ENCODE data around the gene POLR2E. TPM values are rescaled to one million over a fixed set of nuclear protein-coding genes. Genes with fewer than 3 reads are reported as not detected.

POLR2E gene
- total RNA-seq, 2 experiments from 2014 or later, result 45.8 to 49.0 TPM

- ChIA-PET CTCF (interaction anchor here (2.4 kb wide), 1 partner anchor 82 kb away, joined by 48 read pairs; no protein-coding TSS in a partner anchor), POLR2A (interaction anchor here (1.4 to 1.9 kb wide), 2 partner anchors 19 to 81 kb away, joined by 5 to 14 read pairs; no protein-coding TSS in a partner anchor)
- Histone ChIP-seq H3K4me1 (ENCODE audit: insufficient read depth, low read length) (peaks cover 16% of the 10 kb centered on the region), H3K27me3 (ENCODE audit: control insufficient read depth in 1 of 2, insufficient read depth in 2 of 2, low read length in 2 of 2) (no peaks in the 10 kb centered on the region), H3K36me3 (ENCODE audit: insufficient read depth, low read length) (peaks cover 73% of the 10 kb centered on the region), H3K4me3 (ENCODE audit: low read length) (no peak overlapping the region), H3K9me3 (ENCODE audit: control insufficient read depth in 1 of 2, insufficient read depth in 1 of 2, low read length in 2 of 2) (peaks cover 0 to 4% of the 10 kb centered on the region in 2 experiments), H3K27ac (ENCODE audit: low read depth in 1 of 2, low read length in 2 of 2) (no peak overlapping the region)
- no peak overlapping the region for H3K4me3 Mint-ChIP-seq
- peak overlapping the region; percentile 9 for H3K27ac Mint-ChIP-seq
- intact Hi-C loops (cut with DNase I, micrococcal nuclease), result loop anchor here (5.0 kb wide), 1 partner anchor 81 kb away; no protein-coding TSS in a partner anchor
- H3K36me3 Mint-ChIP-seq (ENCODE audit: low read depth), result peaks cover 14% of the 10 kb centered on the region
- ATAC-seq (ENCODE audit: poor library complexity) (no peak), DNase-seq (peak in 1 of 14 experiments; percentile 6)
- no peak for TF ChIP-seq CTCF (IDR thresholded peaks at IDR 0.05)
- H3K27me3 Mint-ChIP-seq, result no peaks in the 10 kb centered on the region
- H3K4me1 Mint-ChIP-seq (ENCODE audit: low read depth), result no peaks in the 10 kb centered on the region
- no peaks in the 10 kb centered on the region for H3K9me3 Mint-ChIP-seq
Measured at GRCh38 chr19:1111641-1112267, 16.6 kb upstream of the POLR2E start.

GRCh38 chr19:1110809-1111640 is 15.8 kb upstream of the POLR2E start:
- CTCF ChIA-PET, result no interaction called here
- H3K9me3 Mint-ChIP-seq, result no peaks in the 10 kb centered on the region
- peaks cover 0 to 4% of the 10 kb centered on the region in 2 experiments for H3K9me3 ChIP-seq (ENCODE audit: control insufficient read depth in 1 of 2, insufficient read depth in 1 of 2, low read length in 2 of 2)
- peaks cover 22% of the 10 kb centered on the region for H3K4me1 ChIP-seq (ENCODE audit: insufficient read depth, low read length)
- H3K27me3 ChIP-seq (ENCODE audit: control insufficient read depth in 1 of 2, insufficient read depth in 2 of 2, low read length in 2 of 2), result no peaks in the 10 kb centered on the region
- H3K4me3 Mint-ChIP-seq, result no peak overlapping the region
- peaks cover 16% of the 10 kb centered on the region for H3K36me3 Mint-ChIP-seq (ENCODE audit: low read depth)
- intact Hi-C loops (cut with DNase I, micrococcal nuclease), result loop anchor here (5.0 kb wide), 1 partner anchor 81 kb away; no protein-coding TSS in a partner anchor
- TF ChIP-seq CTCF (IDR thresholded peaks at IDR 0.05), result no peak
- H3K27ac Mint-ChIP-seq, result peak overlapping the region; percentile 9
- H3K4me3 ChIP-seq (ENCODE audit: low read length), result no peak overlapping the region
- no peaks in the 10 kb centered on the region for H3K4me1 Mint-ChIP-seq (ENCODE audit: low read depth)
- DNase-seq, result no peak
- H3K27me3 Mint-ChIP-seq, result no peaks in the 10 kb centered on the region
- ATAC-seq (ENCODE audit: poor library complexity), result no peak
- POLR2A ChIA-PET, result interaction anchor here (1.4 kb wide), 1 partner anchor 80 kb away, joined by 5 read pairs; no protein-coding TSS in a partner anchor
- no peak overlapping the region for H3K27ac ChIP-seq (ENCODE audit: low read depth in 1 of 2, low read length in 2 of 2)
- peaks cover 73% of the 10 kb centered on the region for H3K36me3 ChIP-seq (ENCODE audit: insufficient read depth, low read length)

- intact Hi-C loops (cut with DNase I, micrococcal nuclease), result loop anchor here (5.0 to 10.0 kb wide), 2 partner anchors 82 to 315 kb away; partner anchors contain the start of gene PTBP1 (in 1 of the 2)
Measured at GRCh38 chr19:1109697-1110671, 14.8 kb upstream of the POLR2E start.

More at GRCh38 chr19:1109697-1110671, 14.8 kb upstream of the POLR2E start:
- Mint-ChIP-seq H3K27ac (no peak overlapping the region), H3K27me3 (no peaks in the 10 kb centered on the region), H3K4me1 (ENCODE audit: low read depth) (no peaks in the 10 kb centered on the region), H3K4me3 (no peak overlapping the region), H3K36me3 (ENCODE audit: low read depth) (peaks cover 21% of the 10 kb centered on the region), H3K9me3 (no peaks in the 10 kb centered on the region)
- H3K4me3 ChIP-seq (ENCODE audit: low read length), result no peak overlapping the region
- DNase-seq (peak in 1 of 14 experiments; percentile 11), ATAC-seq (ENCODE audit: poor library complexity) (no peak)
- ChIA-PET CTCF (no interaction called here), POLR2A (interaction anchor here (0.7 kb wide), 1 partner anchor 159 kb away, joined by 3 read pairs; the partner anchor contains the start of gene CIRBP)
- H3K4me1 ChIP-seq (ENCODE audit: insufficient read depth, low read length), result peaks cover 32% of the 10 kb centered on the region
- H3K27me3 ChIP-seq (ENCODE audit: control insufficient read depth in 1 of 2, insufficient read depth in 2 of 2, low read length in 2 of 2), result no peaks in the 10 kb centered on the region
- TF ChIP-seq CTCF (IDR thresholded peaks at IDR 0.05), result no peak
- peaks cover 69% of the 10 kb centered on the region for H3K36me3 ChIP-seq (ENCODE audit: insufficient read depth, low read length)
- H3K27ac ChIP-seq (ENCODE audit: low read depth in 1 of 2, low read length in 2 of 2), result no peak overlapping the region
- peaks cover 0 to 4% of the 10 kb centered on the region in 2 experiments for H3K9me3 ChIP-seq (ENCODE audit: control insufficient read depth in 1 of 2, insufficient read depth in 1 of 2, low read length in 2 of 2)

Data from CD4-positive, alpha-beta T cell (primary cell).